GM23338 (cell line): Measurements from ENCODE around the gene CACNA1D. TPM values are rescaled to one million over a fixed set of nuclear protein-coding genes. Genes with fewer than 3 reads are reported as not detected.

Experiments used
- ATAC-seq: fragments of 200-7000 bp; cut with Tn5 transposase; 3 replicates; pipeline ENCODE4 v1.9.1; 2020
- DNase-seq: peaks from one replicate; pipeline ENCODE4 v3.0.0-alpha.2; 2015; ENCODE audit warnings: low spot score
- H2AFZ ChIP-seq: fragments of 200-600 bp; sonication (generic); 2 replicates; pipeline ENCODE4 v1.8.0; 2016; ENCODE audit warnings: antibody characterized with exemption, mild to moderate bottlenecking, moderate library complexity
- H3F3A ChIP-seq: fragments of 200-600 bp; sonication (generic); replicated peaks from 2 replicates; pipeline ENCODE4 v1.8.0; 2017; ENCODE audit warnings: antibody characterized with exemption, mixed run types, low read depth
- H3K27ac ChIP-seq: fragments of 200-600 bp; sonication (generic); 2 replicates; pipeline ENCODE4 v1.6.1; 2016; ENCODE audit warnings: low read depth
- H3K27me3 ChIP-seq: fragments of 200-600 bp; sonication (generic); 2 replicates; pipeline ENCODE4 v1.8.0; 2016; ENCODE audit warnings: mild to moderate bottlenecking, mixed run types, moderate library complexity; ENCODE audit not compliant: insufficient read depth
- H3K36me3 ChIP-seq: fragments of 200-600 bp; sonication (generic); 2 replicates; pipeline ENCODE4 v1.8.0; 2016; ENCODE audit warnings: mild to moderate bottlenecking; ENCODE audit not compliant: insufficient read depth
- H3K4me1 ChIP-seq: fragments of 200-600 bp; sonication (generic); 2 replicates; pipeline ENCODE4 v1.8.0; 2016; ENCODE audit warnings: mild to moderate bottlenecking, moderate library complexity; ENCODE audit not compliant: insufficient read depth
- H3K4me2 ChIP-seq: fragments of 200-600 bp; sonication (generic); 2 replicates; pipeline ENCODE4 v1.7.1; 2017; ENCODE audit warnings: mixed run types
- H3K4me3 ChIP-seq: fragments of 200-600 bp; sonication (generic); 2 replicates; pipeline ENCODE4 v1.6.1; 2016; ENCODE audit warnings: mixed run types
- H3K79me2 ChIP-seq: fragments of 200-600 bp; sonication (generic); replicated peaks from 2 replicates; pipeline ENCODE4 v1.8.0; 2017; ENCODE audit warnings: mild to moderate bottlenecking; ENCODE audit not compliant: insufficient read depth
- H3K9me2 ChIP-seq: fragments of 200-600 bp; sonication (generic); 2 replicates; pipeline ENCODE4 v1.8.0; 2017; ENCODE audit not compliant: insufficient read depth
- H4K20me1 ChIP-seq: fragments of 200-600 bp; sonication (generic); replicated peaks from 2 replicates; pipeline ENCODE4 v1.8.0; 2017; ENCODE audit warnings: mild to moderate bottlenecking; ENCODE audit not compliant: insufficient read depth
- H3K27ac Mint-ChIP-seq: 2 replicates; pipeline ENCODE4 v1.8.0; 2020; ENCODE audit warnings: inconsistent platforms, mild to moderate bottlenecking, moderate library complexity, mixed read lengths
- H3K27me3 Mint-ChIP-seq: 3 replicates; pipeline ENCODE4 v1.8.0; 2022; ENCODE audit warnings: low read depth, mild to moderate bottlenecking, moderate library complexity, mixed read lengths, inconsistent platforms; ENCODE audit not compliant: insufficient read depth, poor library complexity
- H3K36me3 Mint-ChIP-seq: 3 replicates; pipeline ENCODE4 v1.8.0; 2021; ENCODE audit warnings: low read depth, mild to moderate bottlenecking, inconsistent platforms, moderate library complexity, mixed read lengths
- H3K4me1 Mint-ChIP-seq: 3 replicates; pipeline ENCODE4 v1.8.0; 2020; ENCODE audit warnings: mild to moderate bottlenecking, inconsistent platforms, mixed read lengths
- H3K4me3 Mint-ChIP-seq: 3 replicates; pipeline ENCODE4 v1.8.0; 2021; ENCODE audit warnings: moderate library complexity, mild to moderate bottlenecking, inconsistent platforms, mixed read lengths
- H3K9me3 Mint-ChIP-seq: 3 replicates; pipeline ENCODE4 v1.8.0; 2020; ENCODE audit warnings: moderate library complexity, mild to moderate bottlenecking, inconsistent platforms, mixed read lengths
- CREB1 ChIP-seq: fragments of 250-450 bp; sonication (Bioruptor Pico); IDR thresholded peaks from 2 replicates; pipeline ENCODE4 v1.5.0; 2020; ENCODE audit warnings: low read depth, mild to moderate bottlenecking, moderate library complexity
- EZH2 ChIP-seq: fragments of 200-600 bp; sonication (generic); IDR thresholded peaks from one replicate; pipeline ENCODE4 v1.8.0; 2017; ENCODE audit warnings: antibody characterized with exemption, mild to moderate bottlenecking, low read depth; ENCODE audit not compliant: unreplicated experiment
- EZH2phosphoT487 ChIP-seq: fragments of 200-600 bp; sonication (generic); IDR thresholded peaks from one replicate; pipeline ENCODE4 v1.8.1; 2018; ENCODE audit warnings: antibody characterized with exemption; ENCODE audit not compliant: unreplicated experiment
- JUNB ChIP-seq: IDR thresholded peaks from one replicate; pipeline ENCODE4 v1.6.1; 2016; ENCODE audit warnings: antibody characterized with exemption; ENCODE audit not compliant: unreplicated experiment
- STAT1 ChIP-seq: IDR thresholded peaks from one replicate; pipeline ENCODE4 v1.6.1; 2016; ENCODE audit warnings: antibody characterized with exemption; ENCODE audit not compliant: unreplicated experiment
- ZNF331 ChIP-seq: fragments of 250-450 bp; sonication (Bioruptor Pico); IDR thresholded peaks from 2 replicates; pipeline ENCODE4 v1.5.0; 2020; ENCODE audit warnings: low read depth, mild to moderate bottlenecking, moderate library complexity
- polyA plus RNA-seq: library from polyadenylated mRNA; unstranded; fragments of >200 nt; fragmentation: Nextera tagmentation; extraction: Ambion mirVana; gene quantifications from 2 replicates; pipeline ENCODE4 v1.2.1, GENCODE V29; 2016
- total RNA-seq: library from RNA; depleted of rRNA; stranded (reverse); fragments of >200 nt; shearing (Covaris generic); gene quantifications from 2 replicates; pipeline ENCODE4 v1.2.3, GENCODE V29; 2014
- TF ChIP-seq, protein P1 (sequence below): IDR thresholded peaks from one replicate; pipeline ENCODE4 v1.6.1; 2018; ENCODE audit warnings: antibody characterized with exemption; ENCODE audit not compliant: unreplicated experiment
- TF ChIP-seq, protein P2 (sequence below): IDR thresholded peaks from 2 replicates; pipeline ENCODE4 v1.6.1; 2016; ENCODE audit warnings: antibody characterized with exemption

The CACNA1D gene
- total and polyA plus RNA-seq, 2 experiments from 2014 or later: 1.7 to 1.8 TPM

DNA sequence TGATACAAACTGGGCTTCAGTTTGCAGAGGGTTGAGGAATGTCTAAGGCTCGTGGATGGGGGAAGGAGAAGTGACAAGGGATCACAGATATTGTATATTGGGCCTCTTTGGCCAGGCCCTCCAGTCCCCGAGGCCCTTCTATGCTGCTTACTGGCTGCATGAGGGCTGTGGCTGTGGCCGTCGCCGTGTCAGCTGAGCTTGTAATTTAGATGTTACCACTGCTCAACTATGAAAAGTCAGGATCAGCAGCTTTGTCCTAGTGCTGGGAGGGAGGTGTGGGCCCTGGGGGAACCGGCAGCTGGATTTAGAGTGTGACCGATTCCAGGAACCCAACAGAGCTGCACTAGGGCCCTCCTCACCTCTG is 51.6 kb downstream of the CACNA1D start:
- no peaks in the 10 kb centered on the region for H3K36me3 ChIP-seq
- H3K79me2 ChIP-seq: no peaks in the 10 kb centered on the region
- no peak overlapping the region for H3K4me2 ChIP-seq
- Mint-ChIP-seq H3K9me3 (no peaks in the 10 kb centered on the region), H3K27ac (no peak overlapping the region; the same call in 1 of the 2 replicates), H3K27me3 (peaks cover 1% of the 10 kb centered on the region), H3K4me3 (no peak overlapping the region), H3K4me1 (peaks cover 18% of the 10 kb centered on the region), H3K36me3 (no peaks in the 10 kb centered on the region)
- TF ChIP-seq EZH2phosphoT487: no peak
- no peak for TF ChIP-seq STAT1
- TF ChIP-seq EZH2: no peak
- TF ChIP-seq CREB1 (CRISPR knock-in tag): no peak
- TF ChIP-seq ZNF331 (CRISPR knock-in tag): no peak
- TF ChIP-seq, protein P1, sequence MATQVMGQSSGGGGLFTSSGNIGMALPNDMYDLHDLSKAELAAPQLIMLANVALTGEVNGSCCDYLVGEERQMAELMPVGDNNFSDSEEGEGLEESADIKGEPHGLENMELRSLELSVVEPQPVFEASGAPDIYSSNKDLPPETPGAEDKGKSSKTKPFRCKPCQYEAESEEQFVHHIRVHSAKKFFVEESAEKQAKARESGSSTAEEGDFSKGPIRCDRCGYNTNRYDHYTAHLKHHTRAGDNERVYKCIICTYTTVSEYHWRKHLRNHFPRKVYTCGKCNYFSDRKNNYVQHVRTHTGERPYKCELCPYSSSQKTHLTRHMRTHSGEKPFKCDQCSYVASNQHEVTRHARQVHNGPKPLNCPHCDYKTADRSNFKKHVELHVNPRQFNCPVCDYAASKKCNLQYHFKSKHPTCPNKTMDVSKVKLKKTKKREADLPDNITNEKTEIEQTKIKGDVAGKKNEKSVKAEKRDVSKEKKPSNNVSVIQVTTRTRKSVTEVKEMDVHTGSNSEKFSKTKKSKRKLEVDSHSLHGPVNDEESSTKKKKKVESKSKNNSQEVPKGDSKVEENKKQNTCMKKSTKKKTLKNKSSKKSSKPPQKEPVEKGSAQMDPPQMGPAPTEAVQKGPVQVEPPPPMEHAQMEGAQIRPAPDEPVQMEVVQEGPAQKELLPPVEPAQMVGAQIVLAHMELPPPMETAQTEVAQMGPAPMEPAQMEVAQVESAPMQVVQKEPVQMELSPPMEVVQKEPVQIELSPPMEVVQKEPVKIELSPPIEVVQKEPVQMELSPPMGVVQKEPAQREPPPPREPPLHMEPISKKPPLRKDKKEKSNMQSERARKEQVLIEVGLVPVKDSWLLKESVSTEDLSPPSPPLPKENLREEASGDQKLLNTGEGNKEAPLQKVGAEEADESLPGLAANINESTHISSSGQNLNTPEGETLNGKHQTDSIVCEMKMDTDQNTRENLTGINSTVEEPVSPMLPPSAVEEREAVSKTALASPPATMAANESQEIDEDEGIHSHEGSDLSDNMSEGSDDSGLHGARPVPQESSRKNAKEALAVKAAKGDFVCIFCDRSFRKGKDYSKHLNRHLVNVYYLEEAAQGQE: no peak
- no peak for TF ChIP-seq JUNB
- no peak for ATAC-seq
- no peaks in the 10 kb centered on the region for H3F3A ChIP-seq
- no peak for DNase-seq
- H3K4me1 ChIP-seq: 0 out of 2 replicates have a peak, but pooled peaks cover 4% of the 10 kb centered on the region
- H3K27me3 ChIP-seq: no peaks in the 10 kb centered on the region
- H3K27ac ChIP-seq: no peak overlapping the region
- peak overlapping the region; percentile 47; the same call in 1 of the 2 replicates for H2AFZ ChIP-seq
- 0 out of 2 replicates have a peak, but pooled peaks cover 4% of the 10 kb centered on the region for H3K9me2 ChIP-seq
- H4K20me1 ChIP-seq: no peaks in the 10 kb centered on the region
- no peak overlapping the region for H3K4me3 ChIP-seq

DNA sequence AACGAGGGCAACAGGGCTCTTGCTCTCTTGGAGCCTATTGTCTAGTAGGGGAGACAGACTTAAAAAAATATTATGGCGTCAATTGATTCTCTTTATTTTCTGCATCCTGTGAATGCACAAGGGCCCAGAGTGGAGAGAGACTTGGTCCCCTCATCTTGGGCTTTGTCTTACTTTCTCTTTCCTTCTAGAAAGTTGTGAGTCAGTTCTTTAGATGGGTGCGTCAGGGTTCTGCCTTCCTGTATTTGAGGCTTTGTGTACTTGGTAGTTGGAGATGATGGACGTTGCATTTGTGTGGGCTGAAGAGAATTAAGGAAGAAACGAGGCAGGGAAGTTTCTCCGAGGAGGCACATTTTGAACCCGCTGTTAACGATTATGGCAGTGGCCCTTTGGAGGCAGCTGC is 52.9 kb downstream of the CACNA1D start:
- peaks cover 18% of the 10 kb centered on the region for H3K4me1 Mint-ChIP-seq
- no peak overlapping the region for H3K4me3 ChIP-seq
- H3F3A ChIP-seq: no peaks in the 10 kb centered on the region
- no peak overlapping the region for H3K4me2 ChIP-seq
- 0 out of 2 replicates have a peak, but pooled peaks cover 4% of the 10 kb centered on the region for H3K9me2 ChIP-seq
- H3K27ac ChIP-seq: no peak overlapping the region
- H3K36me3 Mint-ChIP-seq: no peaks in the 10 kb centered on the region
- no peaks in the 10 kb centered on the region for H3K36me3 ChIP-seq
- no peak for ATAC-seq
- no peaks in the 10 kb centered on the region for H3K9me3 Mint-ChIP-seq
- no peak overlapping the region for H2AFZ ChIP-seq
- H3K27ac Mint-ChIP-seq: no peak overlapping the region
- DNase-seq: no peak
- H3K4me1 ChIP-seq: 0 out of 2 replicates have a peak, but pooled peaks cover 4% of the 10 kb centered on the region
- no peaks in the 10 kb centered on the region for H4K20me1 ChIP-seq
- no peaks in the 10 kb centered on the region for H3K79me2 ChIP-seq
- peaks cover 1% of the 10 kb centered on the region for H3K27me3 Mint-ChIP-seq
- no peaks in the 10 kb centered on the region for H3K27me3 ChIP-seq
- H3K4me3 Mint-ChIP-seq: no peak overlapping the region
- TF ChIP-seq, protein P1: no peak
- no peak for TF ChIP-seq ZNF331 (CRISPR knock-in tag)
- TF ChIP-seq CREB1 (CRISPR knock-in tag): no peak
- TF ChIP-seq, protein P2, sequence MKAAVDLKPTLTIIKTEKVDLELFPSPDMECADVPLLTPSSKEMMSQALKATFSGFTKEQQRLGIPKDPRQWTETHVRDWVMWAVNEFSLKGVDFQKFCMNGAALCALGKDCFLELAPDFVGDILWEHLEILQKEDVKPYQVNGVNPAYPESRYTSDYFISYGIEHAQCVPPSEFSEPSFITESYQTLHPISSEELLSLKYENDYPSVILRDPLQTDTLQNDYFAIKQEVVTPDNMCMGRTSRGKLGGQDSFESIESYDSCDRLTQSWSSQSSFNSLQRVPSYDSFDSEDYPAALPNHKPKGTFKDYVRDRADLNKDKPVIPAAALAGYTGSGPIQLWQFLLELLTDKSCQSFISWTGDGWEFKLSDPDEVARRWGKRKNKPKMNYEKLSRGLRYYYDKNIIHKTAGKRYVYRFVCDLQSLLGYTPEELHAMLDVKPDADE: no peak
